SK-N-MC (cell line): ENCODE data around the gene SLC25A27.

Experiments used
- EZH2 ChIP-seq: fragments of 200-600 bp; sonication (generic); IDR thresholded peaks from one replicate; pipeline ENCODE4 v1.6.1; 2017; ENCODE audit warnings: antibody characterized with exemption
- FOXP2 ChIP-seq: optimal IDR thresholded peaks from 2 replicates; pipeline ENCODE3; 2011; ENCODE audit warnings: mild to moderate bottlenecking, moderate library complexity; ENCODE audit not compliant: insufficient read depth; ENCODE audit errors: extremely low read length, control extremely low read depth
- POLR2AphosphoS5 ChIP-seq: IDR thresholded peaks from 2 replicates; pipeline ENCODE4 v1.6.1; 2012; ENCODE audit warnings: mild to moderate bottlenecking, low read depth, low read length, borderline replicate concordance

- TF ChIP-seq FOXP2 (no peak), POLR2AphosphoS5 (no peak), EZH2 (no peak)
Measured at GRCh38 chr6:46699970-46700369, 47.2 kb downstream of the SLC25A27 start.
